Medulla oblongata (tissue), 1 donor: Measurements from ENCODE around the gene TMEM35A.
A peak's percentile ranks its signal among the peaks of the same experiment; 100 is the strongest.
"Not testable (repeated sequence)": the region's sequence is repeated elsewhere in the genome, so short reads cannot be mapped to it uniquely, and the experiment has no call there.

Experiments used
- DNase-seq: peaks from one replicate; pipeline ENCODE4 v3.0.0-alpha.2; 2015; ENCODE audit errors: extremely low spot score

The TMEM35A gene, protein sequence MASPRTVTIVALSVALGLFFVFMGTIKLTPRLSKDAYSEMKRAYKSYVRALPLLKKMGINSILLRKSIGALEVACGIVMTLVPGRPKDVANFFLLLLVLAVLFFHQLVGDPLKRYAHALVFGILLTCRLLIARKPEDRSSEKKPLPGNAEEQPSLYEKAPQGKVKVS

DNA sequence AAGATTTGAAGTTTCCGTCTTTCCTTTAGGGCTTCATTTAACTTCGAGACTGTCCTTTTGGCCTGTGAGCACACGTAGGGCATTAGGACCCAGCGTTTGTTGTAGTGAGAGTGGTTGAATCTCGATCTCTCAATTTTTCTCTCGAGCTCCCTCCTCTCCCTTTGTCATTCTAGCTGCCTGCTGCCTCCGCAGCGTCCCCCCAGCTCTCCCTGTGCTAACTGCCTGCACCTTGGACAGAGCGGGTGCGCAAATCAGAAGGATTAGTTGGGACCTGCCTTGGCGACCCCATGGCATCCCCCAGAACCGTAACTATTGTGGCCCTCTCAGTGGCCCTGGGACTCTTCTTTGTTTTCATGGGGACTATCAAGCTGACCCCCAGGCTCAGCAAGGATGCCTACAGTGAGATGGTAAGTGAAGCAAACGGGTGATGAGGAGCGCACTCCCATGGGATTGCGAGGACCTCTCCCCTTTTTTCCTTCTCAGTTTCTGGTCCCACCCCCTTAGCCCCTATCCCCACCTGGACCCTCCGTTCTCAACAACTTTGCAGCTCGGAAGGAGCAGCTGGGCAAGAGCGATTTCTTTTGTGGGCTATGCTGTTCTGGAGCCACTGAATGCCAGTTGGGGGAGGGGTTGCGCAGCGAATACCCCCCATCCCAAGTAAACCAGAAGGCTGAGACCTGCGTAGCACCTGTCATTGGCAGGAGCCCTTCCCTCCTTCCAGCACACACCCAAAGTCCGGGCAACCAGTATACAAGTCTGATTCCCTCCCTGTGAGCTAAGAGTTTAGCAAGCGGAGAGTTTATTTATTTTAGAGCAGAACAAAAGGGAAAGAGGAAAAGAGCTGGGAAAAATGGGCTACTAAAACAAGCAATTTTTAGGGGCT, at the start of gene TMEM35A:
Gene TMEM35A (plus strand): TSS at position 164 of the 883 bp plus-strand sequence. CDS start 124 bp downstream, at position 288.
- peak; percentile 3 for DNase-seq

DNA sequence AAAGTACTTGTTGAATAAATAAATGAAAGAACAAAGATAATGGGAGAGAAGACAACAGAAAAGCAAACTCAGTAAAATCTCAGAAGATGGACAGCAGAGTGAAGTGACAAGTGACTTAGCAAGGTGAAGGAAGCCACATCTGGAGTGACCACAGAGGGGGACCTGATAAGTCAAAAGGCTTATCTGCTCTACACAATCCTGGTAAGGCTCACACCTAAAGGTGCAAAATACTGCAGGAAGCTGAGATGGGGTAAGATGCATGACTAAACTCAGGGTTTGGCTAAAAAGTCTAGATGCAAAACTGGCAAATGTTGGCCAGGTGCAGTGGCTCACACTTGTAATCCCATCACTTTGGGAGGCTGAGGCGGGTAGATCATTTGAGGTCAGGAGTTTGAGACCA, 49.0 kb upstream of the TMEM35A start:
- DNase-seq: no peak

DNA sequence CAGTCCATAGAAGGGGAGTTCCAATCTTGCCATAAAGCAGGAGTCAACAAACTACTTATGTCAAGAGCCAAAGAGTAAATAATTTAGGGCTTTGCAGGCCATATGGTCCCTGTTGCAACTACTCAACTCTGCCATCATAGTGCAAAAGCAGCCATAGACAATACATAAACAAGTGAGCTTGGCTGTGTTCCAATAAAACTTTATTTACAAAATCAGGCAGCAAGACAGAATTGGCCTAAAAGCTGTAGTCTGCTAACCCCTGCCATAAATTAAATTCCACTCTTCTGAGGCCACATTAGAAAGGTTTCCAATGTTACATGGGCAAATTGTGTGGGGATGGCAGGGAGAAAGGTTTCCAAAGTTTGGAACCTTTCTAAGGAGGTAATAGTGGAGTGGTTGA, 41.4 kb upstream of the TMEM35A start:
- DNase-seq: no peak

DNA sequence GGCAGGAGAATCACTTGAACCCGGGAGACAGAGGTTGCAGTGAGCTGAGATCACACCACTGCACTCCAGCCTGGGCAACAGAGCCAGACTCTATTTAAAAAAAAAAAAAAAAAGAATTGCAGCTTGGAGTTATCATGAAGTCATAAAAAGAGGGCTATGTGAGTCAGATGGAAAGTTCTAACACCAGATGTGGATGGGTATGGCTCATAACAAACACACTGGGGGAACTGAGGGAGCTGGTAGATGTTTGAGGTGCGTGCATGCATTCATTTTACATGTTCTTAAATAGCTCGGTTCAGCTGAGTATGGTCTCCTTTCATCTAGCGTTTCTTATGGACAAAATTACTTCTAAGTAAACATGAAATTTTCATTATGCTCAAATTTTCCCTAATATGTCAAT, 38.5 kb upstream of the TMEM35A start:
- no peak for DNase-seq

DNA sequence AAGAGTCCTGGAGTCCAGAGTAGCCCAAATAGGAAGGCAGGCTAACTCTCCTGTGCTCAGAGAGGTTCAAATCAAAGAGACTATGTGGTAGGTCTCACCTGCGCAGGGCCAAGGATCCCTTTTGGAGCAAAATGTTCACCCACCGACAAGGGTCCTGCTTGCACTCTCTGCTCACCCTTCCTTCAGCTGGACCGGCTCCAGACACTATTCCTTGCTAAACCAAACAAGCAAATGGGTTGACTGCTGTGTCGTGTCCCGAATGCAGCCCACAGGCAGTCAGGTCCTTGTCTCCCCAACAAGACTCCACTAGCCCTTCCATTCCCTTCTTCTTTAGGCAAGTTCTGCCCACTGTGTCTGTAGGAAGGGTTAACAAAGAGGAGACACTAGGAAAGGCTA, 27.5 kb upstream of the TMEM35A start:
- no peak for DNase-seq

DNA sequence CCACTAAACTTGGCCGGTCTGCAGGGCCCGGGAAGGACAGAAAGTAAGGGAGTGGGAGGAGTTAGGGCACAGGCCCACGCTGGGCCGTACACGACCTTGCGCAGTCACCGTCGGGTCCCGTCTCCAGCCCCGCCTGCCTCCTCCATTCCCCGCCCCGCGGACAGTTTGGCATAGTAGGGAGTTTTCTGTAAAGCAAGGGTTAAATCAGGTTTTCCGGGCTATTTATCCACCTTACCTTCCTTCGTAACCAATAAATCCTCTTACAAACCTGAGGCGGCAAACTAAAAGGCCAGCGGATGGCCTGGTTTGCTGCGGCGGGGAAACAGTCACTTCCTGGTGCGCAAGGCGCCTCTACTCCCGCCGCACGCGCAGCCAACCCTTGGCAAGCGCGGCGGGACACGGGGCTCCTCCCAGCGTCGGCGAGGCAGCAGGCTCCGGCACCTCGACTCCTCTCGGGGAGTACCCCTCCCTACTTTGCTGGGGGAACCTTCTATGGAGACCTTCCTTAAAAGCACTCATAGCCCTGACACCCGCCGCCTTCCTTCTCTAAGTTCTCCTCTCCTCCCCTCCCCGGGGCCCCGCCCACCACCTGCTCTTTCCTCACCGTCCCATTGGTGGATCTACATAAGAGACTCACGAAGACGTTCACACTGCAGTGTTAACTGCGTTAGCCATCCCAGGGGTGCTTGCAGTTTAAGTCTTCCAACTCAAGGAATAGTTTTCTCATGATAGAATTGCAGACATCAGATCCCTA, 27.0 kb upstream of the TMEM35A start, which contains the start of gene TRMT2B:
Gene TRMT2B (minus strand): TSS at position 563 of the 754 bp plus-strand sequence. CDS start 9,822 bp downstream, outside the sequence.
- peak; percentile 76 for DNase-seq

DNA sequence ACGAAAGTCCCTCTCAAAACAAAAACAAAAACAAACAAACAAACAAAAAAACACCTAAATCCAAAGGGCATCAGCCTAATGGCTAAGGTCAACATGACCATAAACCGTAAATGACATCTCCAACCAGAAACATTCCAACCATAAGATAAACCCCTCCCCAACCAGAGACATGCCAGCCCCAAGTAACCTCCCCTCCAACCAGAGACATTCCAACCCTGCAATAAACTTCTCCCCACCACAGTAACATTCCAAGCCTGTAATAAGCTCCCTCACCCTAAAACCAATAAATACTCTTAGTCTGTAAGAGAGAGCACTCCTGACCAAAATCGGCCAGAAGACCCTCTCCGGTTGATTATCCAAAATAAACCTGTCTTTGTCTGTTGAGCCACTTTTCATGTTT, 22.1 kb upstream of the TMEM35A start:
- not testable (repeated sequence) for DNase-seq

DNA sequence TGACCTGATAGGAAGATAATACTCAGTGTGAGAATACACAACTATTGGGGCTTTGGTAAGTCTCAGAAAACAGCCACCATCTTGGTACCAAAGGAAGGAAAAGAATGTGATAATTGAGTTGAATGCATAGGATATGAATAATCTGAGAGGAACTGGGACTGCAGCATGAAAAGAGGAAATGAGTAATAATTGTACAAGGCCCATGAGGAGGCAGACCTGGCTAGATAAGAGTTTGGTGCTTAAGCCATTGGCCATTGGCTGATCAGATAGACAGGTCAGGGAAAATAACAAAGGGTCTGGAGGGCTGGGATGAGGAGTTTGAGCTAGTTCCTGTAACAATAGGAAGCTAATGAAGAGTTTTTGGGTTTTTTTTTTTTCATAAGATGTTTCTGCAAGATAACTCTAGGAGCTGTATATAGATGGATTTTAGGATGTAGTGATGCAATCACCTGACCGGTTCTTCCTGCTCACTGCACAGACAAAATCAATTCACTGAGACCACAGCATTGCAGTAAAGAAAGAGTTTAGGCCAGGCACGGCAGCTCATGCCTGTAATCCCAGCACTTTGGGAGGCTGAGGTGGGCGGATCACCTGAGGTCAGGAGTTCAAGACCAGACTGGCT, 21.5 kb upstream of the TMEM35A start:
- no peak for DNase-seq

DNA sequence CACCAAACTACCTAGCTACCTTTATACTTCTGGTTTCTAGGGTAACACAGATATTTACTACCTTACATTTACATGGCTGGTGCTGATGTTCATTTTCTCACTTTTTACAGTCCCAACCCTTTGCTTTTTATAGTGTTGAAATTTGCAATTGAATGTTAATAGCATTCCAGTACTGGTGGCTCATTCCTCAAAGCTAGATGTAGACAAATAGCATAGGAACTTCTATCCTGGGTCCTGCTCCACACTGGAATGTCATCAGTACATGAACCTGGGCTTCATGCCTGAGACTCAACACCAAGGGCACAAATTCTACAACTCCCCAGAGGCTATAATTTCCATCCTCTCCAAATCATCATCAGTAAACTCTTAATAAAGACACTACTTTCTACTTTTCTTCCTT, 16.5 kb upstream of the TMEM35A start:
- DNase-seq: no peak

DNA sequence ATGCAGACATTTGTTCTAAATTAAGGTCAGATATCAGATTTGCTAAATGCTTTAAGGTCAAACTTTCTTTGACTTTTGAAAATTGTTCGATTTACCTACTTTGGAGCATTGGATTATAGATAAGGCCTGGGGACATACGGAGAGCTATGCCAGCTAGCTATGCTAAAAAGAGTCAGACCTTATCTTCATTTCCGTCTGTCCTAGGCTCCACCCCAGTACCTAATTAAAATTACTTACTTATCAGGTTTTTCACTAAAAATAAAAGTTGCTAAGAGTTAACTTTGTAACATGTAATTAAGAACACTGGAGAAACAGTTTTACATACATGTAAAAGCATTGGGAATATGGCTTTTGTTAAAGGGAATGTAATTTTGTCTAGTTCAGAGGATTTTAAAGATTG, 7.1 kb upstream of the TMEM35A start:
- DNase-seq: no peak

DNA sequence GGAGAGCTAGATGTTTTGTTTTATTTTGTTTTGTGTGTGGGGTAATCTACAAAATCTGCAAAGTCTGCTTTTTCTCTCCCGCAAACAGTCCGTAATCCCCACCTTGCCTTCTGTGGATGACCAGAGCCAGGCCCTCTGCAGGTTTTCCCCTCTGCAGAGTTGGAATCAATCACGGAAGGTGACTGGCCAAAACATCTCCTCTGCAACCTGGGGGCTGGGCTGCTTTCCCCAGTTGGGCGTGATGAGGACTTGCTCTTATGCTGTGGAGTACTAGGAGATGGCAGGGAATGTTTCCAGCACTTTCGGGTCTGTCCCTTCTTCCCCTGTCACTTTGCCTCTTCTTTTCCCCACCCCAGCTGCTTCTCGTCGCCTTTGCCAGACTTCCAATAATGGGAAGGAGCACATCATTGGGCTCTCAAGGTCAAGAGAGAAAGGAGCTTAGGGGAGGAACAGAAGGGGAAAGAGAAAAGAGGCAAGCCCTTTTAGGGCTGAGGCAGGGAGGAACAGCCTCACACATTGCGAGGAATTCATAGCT, 1.1 kb downstream of the TMEM35A start:
- DNase-seq: no peak

DNA sequence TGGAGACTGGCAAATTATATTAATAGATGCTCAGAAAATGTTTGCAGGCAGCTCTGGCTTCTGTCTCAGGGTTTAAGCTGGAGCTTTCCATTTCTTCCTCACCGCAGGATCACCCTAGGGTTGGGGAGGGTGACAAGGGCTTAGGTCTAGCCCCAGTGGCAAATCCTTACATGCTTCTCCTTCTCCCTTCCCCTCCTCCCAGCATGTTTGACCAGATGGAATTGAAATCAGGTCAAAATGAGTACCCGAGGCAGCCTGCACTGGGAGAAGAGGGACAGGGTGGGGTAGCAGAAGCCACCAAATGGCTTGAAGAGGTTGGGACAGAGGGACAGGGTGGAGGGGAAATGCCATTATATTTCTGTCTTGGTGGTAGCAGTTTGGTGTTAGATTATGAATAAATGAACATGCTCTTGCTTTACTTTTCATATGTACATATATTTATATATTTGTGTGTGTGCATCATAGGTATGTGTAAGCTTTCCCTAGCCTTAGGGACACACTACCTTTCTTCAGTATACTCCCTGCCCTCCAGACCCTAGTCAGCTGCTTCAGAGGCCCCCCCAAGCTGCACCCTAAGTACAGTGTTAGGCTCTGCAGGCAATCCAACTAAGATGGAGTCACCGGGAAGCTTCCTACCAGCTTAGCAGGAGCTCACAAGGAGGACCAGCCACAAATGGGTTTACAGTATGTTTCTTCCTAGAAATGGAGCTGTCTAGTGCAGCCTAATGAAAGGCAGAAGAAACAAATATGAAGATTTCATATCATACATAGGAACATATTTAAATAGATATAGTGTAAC, 1.8 kb downstream of the TMEM35A start:
- no peak for DNase-seq

DNA sequence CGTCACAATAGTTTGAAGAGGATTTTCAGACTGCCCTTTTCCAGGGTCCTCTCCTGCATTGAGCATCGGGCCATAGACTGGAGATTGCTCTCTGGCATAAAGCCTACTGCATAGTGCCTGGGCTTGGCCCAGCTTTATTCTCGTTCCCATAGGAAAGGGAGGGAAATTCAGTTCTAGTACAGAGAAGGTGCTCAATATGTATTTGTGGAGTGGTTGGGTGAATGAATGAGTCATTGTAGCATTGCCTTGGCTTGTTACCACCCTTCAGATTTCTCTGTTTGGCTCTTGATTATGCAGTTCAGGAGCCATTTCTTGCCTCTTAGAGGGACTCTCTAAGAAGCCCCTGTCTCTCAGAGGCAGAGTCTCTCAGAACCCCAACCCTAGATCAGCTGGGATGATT, 2.6 kb downstream of the TMEM35A start:
- no peak for DNase-seq

DNA sequence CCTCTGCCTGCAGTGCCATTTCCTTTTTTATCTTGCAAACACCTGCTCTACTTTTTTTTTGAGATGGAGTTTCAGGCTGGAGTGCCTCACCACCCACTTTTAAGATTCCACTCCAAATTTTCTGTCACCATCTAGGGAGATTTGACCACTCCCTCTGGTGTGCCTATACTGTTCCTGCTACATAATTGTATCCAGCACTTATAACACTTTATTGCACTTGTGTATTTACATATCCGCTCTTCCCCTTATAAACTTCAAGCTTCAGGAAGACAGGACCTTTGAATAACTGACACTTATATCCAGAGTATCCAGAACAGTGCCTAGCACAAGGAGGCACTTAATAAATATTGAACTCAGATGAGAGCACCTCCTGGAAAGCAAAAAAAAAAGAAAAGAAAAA, 13.1 kb downstream of the TMEM35A start:
- no peak for DNase-seq

DNA sequence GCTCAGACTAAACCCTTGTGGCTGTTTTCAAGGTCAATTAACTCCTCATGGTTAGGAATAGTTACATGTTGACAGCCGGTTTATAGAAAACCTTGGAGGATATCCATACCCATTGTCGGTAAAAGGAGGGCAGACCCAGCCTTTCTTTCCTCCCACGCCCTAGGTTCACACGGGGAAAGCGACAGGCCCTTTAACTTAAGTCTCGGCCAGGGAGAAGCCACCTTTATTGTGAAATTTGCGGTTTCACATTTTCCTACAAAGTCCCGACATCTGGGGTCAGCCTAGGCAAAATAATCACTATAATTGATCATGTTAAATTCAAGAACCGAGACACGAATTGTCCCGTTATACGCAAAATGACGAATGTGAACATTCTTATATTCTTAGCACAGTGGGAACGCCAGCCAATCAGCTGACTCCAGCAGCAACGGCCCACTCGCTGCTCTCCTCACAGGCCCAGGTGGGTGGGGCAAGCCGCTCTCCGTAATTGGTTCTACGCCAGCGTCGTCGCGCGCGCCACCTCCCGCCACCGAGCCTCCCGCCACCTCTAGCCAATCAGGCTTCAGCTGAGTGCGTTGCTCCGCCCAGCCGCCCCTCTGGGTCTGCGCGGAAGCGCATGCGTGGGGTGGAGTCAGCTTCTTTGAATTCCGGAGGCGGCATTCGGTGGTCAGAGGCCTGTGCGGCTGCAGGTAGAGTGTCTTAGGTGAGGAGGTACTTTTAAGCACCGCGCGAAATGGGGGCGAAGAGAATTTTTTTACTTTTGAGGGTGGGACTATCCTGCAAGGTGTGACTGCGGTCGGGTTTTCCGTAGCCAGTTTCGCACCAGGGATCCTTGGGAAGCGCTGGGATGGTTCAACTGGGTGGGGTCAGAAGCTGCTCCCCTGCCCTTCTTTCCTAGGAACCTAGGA, 19.1 kb downstream of the TMEM35A start, which contains the start of gene CENPI:
Gene CENPI (plus strand): TSS at position 659 of the 908 bp plus-strand sequence. CDS start 2,867 bp downstream, outside the sequence.
- DNase-seq: peak; percentile 91

DNA sequence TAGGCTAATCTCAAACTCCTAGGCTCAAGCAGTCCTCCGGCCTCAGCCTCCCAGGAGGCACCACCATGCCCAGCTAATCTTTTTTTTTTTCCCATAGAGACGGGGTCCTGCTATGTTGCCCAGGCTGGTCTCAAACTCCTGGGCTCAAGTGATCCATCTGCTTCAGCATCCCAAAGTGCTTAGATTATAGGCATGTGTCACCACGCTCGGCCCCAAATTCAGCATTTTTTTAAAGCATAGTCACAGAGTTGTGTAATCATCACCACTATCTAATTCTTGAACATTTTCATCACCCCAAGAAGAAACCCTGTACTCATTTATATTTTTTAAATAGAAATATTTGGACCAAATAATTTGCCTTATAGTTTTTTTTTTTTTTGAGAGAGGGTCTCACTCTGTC, 29.6 kb downstream of the TMEM35A start:
- no peak for DNase-seq

DNA sequence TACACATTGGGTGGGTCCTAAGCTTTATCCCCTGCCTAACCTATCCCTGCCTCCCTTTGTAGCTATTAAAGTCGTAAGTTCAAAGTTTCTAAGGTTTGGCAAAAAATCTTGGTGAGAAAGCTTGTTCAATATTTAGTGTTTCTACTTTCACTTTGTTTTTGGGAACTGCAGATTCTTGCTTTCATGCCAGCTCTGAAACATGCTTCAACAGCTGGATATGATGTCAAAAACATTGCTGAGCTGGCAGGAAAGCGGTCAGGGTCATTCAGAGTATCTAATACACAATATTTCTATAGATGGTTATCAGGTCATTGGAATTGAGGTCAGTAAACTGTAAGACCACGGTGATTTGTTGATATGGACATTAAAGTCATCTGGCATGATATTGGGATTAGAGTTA, 39.0 kb downstream of the TMEM35A start:
- DNase-seq: no peak

DNA sequence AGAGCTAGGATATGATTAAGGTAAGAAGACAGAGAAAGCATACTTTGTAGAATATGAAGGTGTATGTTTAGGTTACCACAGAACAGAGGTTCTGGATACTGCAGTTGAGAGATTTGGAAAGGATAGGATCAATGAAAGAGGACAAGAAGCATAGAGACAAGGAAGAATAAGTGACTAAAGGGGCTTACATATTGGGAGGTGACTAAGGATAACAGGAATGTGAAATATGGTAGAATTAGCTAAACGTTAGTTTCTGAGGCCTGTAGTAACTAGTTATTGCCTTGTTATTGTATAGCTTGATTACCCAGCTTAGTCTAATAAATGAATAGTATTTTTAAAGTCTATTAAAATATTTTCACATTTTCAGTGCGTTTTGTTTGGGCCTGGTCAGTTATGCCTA, 57.6 kb downstream of the TMEM35A start:
- DNase-seq: no peak
